ENCODE measurements around the gene GSDMA. TPM values are rescaled to one million over a fixed set of nuclear protein-coding genes. Genes with fewer than 3 reads are reported as not detected.

The GSDMA gene
- polyA plus RNA-seq, 1 experiment, result not detected

GRCh38 chr17:39955726-39956225, 7.0 kb upstream of the GSDMA start:
- Histone ChIP-seq H3K27me3 (ENCODE audit: control insufficient read depth, insufficient read depth, low read length) (peaks cover 10% of the 10 kb centered on the region), H3K27ac (ENCODE audit: low read depth, low read length) (no peak overlapping the region), H3K9me3 (ENCODE audit: control insufficient read depth, insufficient read depth, low read length) (no peaks in the 10 kb centered on the region), H3K4me3 (ENCODE audit: low read depth, low read length) (no peak overlapping the region)
- no peak for DNase-seq (ENCODE audit: low read depth, low spot score)
- CTCF ChIA-PET, result interaction anchor here (1.6 to 6.0 kb wide), 2 partner anchors 25 kb away, joined by 10 to 64 read pairs; partner anchors contain the start of gene PSMD3
- POLR2A ChIA-PET, result interaction anchor here (2.9 kb wide), 1 partner anchor 25 kb away, joined by 13 read pairs; the partner anchor contains the start of gene PSMD3
- TF ChIP-seq, protein P1, sequence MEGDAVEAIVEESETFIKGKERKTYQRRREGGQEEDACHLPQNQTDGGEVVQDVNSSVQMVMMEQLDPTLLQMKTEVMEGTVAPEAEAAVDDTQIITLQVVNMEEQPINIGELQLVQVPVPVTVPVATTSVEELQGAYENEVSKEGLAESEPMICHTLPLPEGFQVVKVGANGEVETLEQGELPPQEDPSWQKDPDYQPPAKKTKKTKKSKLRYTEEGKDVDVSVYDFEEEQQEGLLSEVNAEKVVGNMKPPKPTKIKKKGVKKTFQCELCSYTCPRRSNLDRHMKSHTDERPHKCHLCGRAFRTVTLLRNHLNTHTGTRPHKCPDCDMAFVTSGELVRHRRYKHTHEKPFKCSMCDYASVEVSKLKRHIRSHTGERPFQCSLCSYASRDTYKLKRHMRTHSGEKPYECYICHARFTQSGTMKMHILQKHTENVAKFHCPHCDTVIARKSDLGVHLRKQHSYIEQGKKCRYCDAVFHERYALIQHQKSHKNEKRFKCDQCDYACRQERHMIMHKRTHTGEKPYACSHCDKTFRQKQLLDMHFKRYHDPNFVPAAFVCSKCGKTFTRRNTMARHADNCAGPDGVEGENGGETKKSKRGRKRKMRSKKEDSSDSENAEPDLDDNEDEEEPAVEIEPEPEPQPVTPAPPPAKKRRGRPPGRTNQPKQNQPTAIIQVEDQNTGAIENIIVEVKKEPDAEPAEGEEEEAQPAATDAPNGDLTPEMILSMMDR (IDR thresholded peaks at IDR 0.05; ENCODE audit: low read depth, low read length), result no peak

GRCh38 chr17:39960524-39961041, 2.2 kb upstream of the GSDMA start:
- no peak overlapping the region for H3K27ac ChIP-seq (ENCODE audit: low read depth, low read length)
- TF ChIP-seq, protein P1 (IDR thresholded peaks at IDR 0.05; ENCODE audit: low read depth, low read length), result no peak
- no peak overlapping the region for H3K4me3 ChIP-seq (ENCODE audit: low read depth, low read length)
- no peaks in the 10 kb centered on the region; the same call in 1 of the 2 replicates for H3K9me3 ChIP-seq (ENCODE audit: control insufficient read depth, insufficient read depth, low read length)
- CTCF ChIA-PET, result interaction anchor here (6.0 kb wide), 1 partner anchor 20 kb away, joined by 64 read pairs; the partner anchor contains the start of gene PSMD3
- no peak for DNase-seq (ENCODE audit: low read depth, low spot score)
- peaks cover 3% of the 10 kb centered on the region for H3K27me3 ChIP-seq (ENCODE audit: control insufficient read depth, insufficient read depth, low read length)
- POLR2A ChIA-PET, result interaction anchor here (0.7 kb wide), 2 partner anchors 15 to 329 kb away, joined by 7 read pairs; no protein-coding TSS in a partner anchor

DNA sequence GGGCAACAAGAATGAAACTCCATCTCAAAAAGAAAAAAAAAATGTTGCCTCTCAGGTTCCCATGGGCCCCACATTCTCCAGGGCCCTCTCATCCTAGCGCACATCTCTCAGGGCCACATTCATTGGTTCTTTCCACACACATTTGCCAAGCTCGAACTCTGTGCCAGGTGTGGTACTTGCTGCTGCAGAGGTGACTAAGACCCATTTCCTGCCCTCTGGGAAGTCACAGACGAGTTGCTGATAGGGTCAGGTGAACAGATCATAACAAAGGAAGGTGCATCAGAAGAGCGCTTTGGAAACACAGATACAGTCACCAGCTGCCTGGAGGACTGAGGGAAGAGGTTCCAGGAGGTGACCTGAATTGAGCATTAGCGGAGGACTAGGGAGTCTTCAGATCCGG, 1.0 kb downstream of the GSDMA start:
- POLR2A ChIA-PET, result no interaction called here
- Histone ChIP-seq H3K4me3 (ENCODE audit: low read depth, low read length) (no peak overlapping the region), H3K27ac (ENCODE audit: low read depth, low read length) (no peak overlapping the region), H3K27me3 (ENCODE audit: control insufficient read depth, insufficient read depth, low read length) (peaks cover 7% of the 10 kb centered on the region), H3K9me3 (ENCODE audit: control insufficient read depth, insufficient read depth, low read length) (no peaks in the 10 kb centered on the region; the same call in 1 of the 2 replicates)
- CTCF ChIA-PET, result interaction anchor here (1.5 kb wide), 1 partner anchor 18 kb away, joined by 3 read pairs; no protein-coding TSS in a partner anchor
- TF ChIP-seq, protein P1 (IDR thresholded peaks at IDR 0.05; ENCODE audit: low read depth, low read length), result no peak
- no peak for DNase-seq (ENCODE audit: low read depth, low spot score)

GRCh38 chr17:39965017-39965699, 2.4 kb downstream of the GSDMA start:
- ChIA-PET CTCF (interaction anchor here (0.7 to 2.5 kb wide), 3 partner anchors 15 to 484 kb away, joined by 3 to 12 read pairs (median 3); partner anchors contain the start of gene PSMD3), POLR2A (no interaction called here)
- Histone ChIP-seq H3K27ac (ENCODE audit: low read depth, low read length) (no peak overlapping the region), H3K4me3 (ENCODE audit: low read depth, low read length) (no peak overlapping the region), H3K27me3 (ENCODE audit: control insufficient read depth, insufficient read depth, low read length) (peaks cover 11% of the 10 kb centered on the region), H3K9me3 (ENCODE audit: control insufficient read depth, insufficient read depth, low read length) (no peaks in the 10 kb centered on the region; the same call in 1 of the 2 replicates)
- TF ChIP-seq, protein P1 (IDR thresholded peaks at IDR 0.05; ENCODE audit: low read depth, low read length), result no peak
- DNase-seq (ENCODE audit: low read depth, low spot score), result no peak

DNA sequence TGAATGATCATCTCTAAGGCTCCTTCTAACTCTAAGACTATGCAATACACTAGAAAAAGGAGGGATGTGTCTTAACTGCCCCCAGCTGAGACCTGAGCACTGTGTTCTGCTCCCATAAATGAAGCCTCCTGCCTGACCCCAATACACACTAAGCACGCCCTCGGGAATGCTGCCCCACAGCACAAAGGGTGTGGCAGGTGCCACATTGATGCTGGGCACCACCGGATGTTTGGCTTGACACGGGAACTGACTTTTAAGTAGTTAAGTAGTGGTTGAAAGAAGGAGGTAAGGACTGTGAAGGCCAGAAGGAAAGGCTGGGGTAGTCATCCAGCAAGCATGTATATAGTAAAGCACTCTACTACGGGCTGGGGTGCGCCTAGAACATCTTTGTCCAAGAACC, 4.0 kb downstream of the GSDMA start:
- POLR2A ChIA-PET, result no interaction called here

More for the DNA sequence above, 4.0 kb downstream of the GSDMA start:
- Histone ChIP-seq H3K27ac (ENCODE audit: low read depth, low read length) (no peak overlapping the region), H3K27me3 (ENCODE audit: control insufficient read depth, insufficient read depth, low read length) (peaks cover 17% of the 10 kb centered on the region), H3K4me3 (ENCODE audit: low read depth, low read length) (no peak overlapping the region), H3K9me3 (ENCODE audit: control insufficient read depth, insufficient read depth, low read length) (no peaks in the 10 kb centered on the region; the same call in 1 of the 2 replicates)
- CTCF ChIA-PET, result interaction anchor here (2.5 kb wide), 1 partner anchor 13 kb away, joined by 12 read pairs; the partner anchor contains the start of gene PSMD3
- DNase-seq (ENCODE audit: low read depth, low spot score), result no peak
- TF ChIP-seq, protein P1 (IDR thresholded peaks at IDR 0.05; ENCODE audit: low read depth, low read length), result no peak
